ENCODE results near the gene SOAT2.

SOAT2 gene

GRCh38 chr12:53067993-53068770 is 35.1 kb upstream of the SOAT2 start:
- H3K9ac ChIP-seq (ENCODE audit: low read depth, low read length) = no peak overlapping the region
- H3K4me1 ChIP-seq (ENCODE audit: insufficient read depth, low read length) = peaks cover 8% of the 10 kb centered on the region; the same call in 1 of the 2 replicates
- no peaks in the 10 kb centered on the region for H3K9me3 ChIP-seq (ENCODE audit: insufficient read depth, low read depth, low read length)
- H3K27me3 ChIP-seq (ENCODE audit: insufficient read depth, low read length) = no peaks in the 10 kb centered on the region
- H3K4me3 ChIP-seq (ENCODE audit: low read length) = no peak overlapping the region
- no peaks in the 10 kb centered on the region for H3K36me3 ChIP-seq (ENCODE audit: insufficient read depth, low read depth, low read length)
- H3K27ac ChIP-seq (ENCODE audit: low read length) = no peak overlapping the region

- H3K36me3 ChIP-seq (ENCODE audit: insufficient read depth, low read depth, low read length) = no peaks in the 10 kb centered on the region
- no peaks in the 10 kb centered on the region for H3K9me3 ChIP-seq (ENCODE audit: insufficient read depth, low read depth, low read length)
- H3K27me3 ChIP-seq (ENCODE audit: insufficient read depth, low read length) = no peaks in the 10 kb centered on the region
- no peak overlapping the region for H3K27ac ChIP-seq (ENCODE audit: low read length)
- peaks cover 8% of the 10 kb centered on the region; the same call in 1 of the 2 replicates for H3K4me1 ChIP-seq (ENCODE audit: insufficient read depth, low read length)
- no peak overlapping the region for H3K9ac ChIP-seq (ENCODE audit: low read depth, low read length)
- H3K4me3 ChIP-seq (ENCODE audit: low read length) = no peak overlapping the region
Measured at GRCh38 chr12:53068811-53069585, 34.3 kb upstream of the SOAT2 start.

- Histone ChIP-seq H3K27ac (ENCODE audit: low read length) (no peak overlapping the region), H3K9ac (ENCODE audit: low read depth, low read length) (no peak overlapping the region), H3K9me3 (ENCODE audit: insufficient read depth, low read depth, low read length) (no peaks in the 10 kb centered on the region), H3K4me1 (ENCODE audit: insufficient read depth, low read length) (peaks cover 8% of the 10 kb centered on the region; the same call in 1 of the 2 replicates), H3K36me3 (ENCODE audit: insufficient read depth, low read depth, low read length) (no peaks in the 10 kb centered on the region), H3K27me3 (ENCODE audit: insufficient read depth, low read length) (no peaks in the 10 kb centered on the region), H3K4me3 (ENCODE audit: low read length) (no peak overlapping the region)
Measured at GRCh38 chr12:53069621-53070410, 33.5 kb upstream of the SOAT2 start.

GRCh38 chr12:53070877-53071492 is 32.3 kb upstream of the SOAT2 start:
- Histone ChIP-seq H3K9me3 (ENCODE audit: insufficient read depth, low read depth, low read length) (no peaks in the 10 kb centered on the region), H3K27ac (ENCODE audit: low read length) (no peak overlapping the region), H3K36me3 (ENCODE audit: insufficient read depth, low read depth, low read length) (no peaks in the 10 kb centered on the region), H3K27me3 (ENCODE audit: insufficient read depth, low read length) (no peaks in the 10 kb centered on the region), H3K4me1 (ENCODE audit: insufficient read depth, low read length) (peaks cover 8% of the 10 kb centered on the region; the same call in 1 of the 2 replicates), H3K4me3 (ENCODE audit: low read length) (no peak overlapping the region), H3K9ac (ENCODE audit: low read depth, low read length) (no peak overlapping the region)

GRCh38 chr12:53071591-53072551 is 31.4 kb upstream of the SOAT2 start:
- no peak overlapping the region for H3K27ac ChIP-seq (ENCODE audit: low read length)
- no peak overlapping the region for H3K9ac ChIP-seq (ENCODE audit: low read depth, low read length)
- H3K27me3 ChIP-seq (ENCODE audit: insufficient read depth, low read length) = no peaks in the 10 kb centered on the region
- no peaks in the 10 kb centered on the region; the same call in 1 of the 2 replicates for H3K36me3 ChIP-seq (ENCODE audit: insufficient read depth, low read depth, low read length)
- H3K4me3 ChIP-seq (ENCODE audit: low read length) = no peak overlapping the region
- H3K4me1 ChIP-seq (ENCODE audit: insufficient read depth, low read length) = peaks cover 8% of the 10 kb centered on the region; the same call in 1 of the 2 replicates
- no peaks in the 10 kb centered on the region for H3K9me3 ChIP-seq (ENCODE audit: insufficient read depth, low read depth, low read length)

- no peaks in the 10 kb centered on the region for H3K27me3 ChIP-seq (ENCODE audit: insufficient read depth, low read length)
- no peak overlapping the region for H3K4me3 ChIP-seq (ENCODE audit: low read length)
- no peaks in the 10 kb centered on the region; the same call in 1 of the 2 replicates for H3K36me3 ChIP-seq (ENCODE audit: insufficient read depth, low read depth, low read length)
- no peak overlapping the region for H3K27ac ChIP-seq (ENCODE audit: low read length)
- no peaks in the 10 kb centered on the region for H3K9me3 ChIP-seq (ENCODE audit: insufficient read depth, low read depth, low read length)
- no peak overlapping the region for H3K9ac ChIP-seq (ENCODE audit: low read depth, low read length)
- H3K4me1 ChIP-seq (ENCODE audit: insufficient read depth, low read length) = peaks cover 8% of the 10 kb centered on the region; the same call in 1 of the 2 replicates
Measured at GRCh38 chr12:53073881-53074280, 29.4 kb upstream of the SOAT2 start.

GRCh38 chr12:53074283-53074998 is 28.8 kb upstream of the SOAT2 start:
- Histone ChIP-seq H3K36me3 (ENCODE audit: insufficient read depth, low read depth, low read length) (no peaks in the 10 kb centered on the region; the same call in 1 of the 2 replicates), H3K27me3 (ENCODE audit: insufficient read depth, low read length) (no peaks in the 10 kb centered on the region), H3K9me3 (ENCODE audit: insufficient read depth, low read depth, low read length) (no peaks in the 10 kb centered on the region), H3K27ac (ENCODE audit: low read length) (no peak overlapping the region), H3K4me1 (ENCODE audit: insufficient read depth, low read length) (peaks cover 8% of the 10 kb centered on the region; the same call in 1 of the 2 replicates), H3K4me3 (ENCODE audit: low read length) (no peak overlapping the region), H3K9ac (ENCODE audit: low read depth, low read length) (no peak overlapping the region)

- no peaks in the 10 kb centered on the region; the same call in 1 of the 2 replicates for H3K36me3 ChIP-seq (ENCODE audit: insufficient read depth, low read depth, low read length)
- H3K4me1 ChIP-seq (ENCODE audit: insufficient read depth, low read length) = peaks cover 8% of the 10 kb centered on the region; the same call in 1 of the 2 replicates
- no peak overlapping the region for H3K9ac ChIP-seq (ENCODE audit: low read depth, low read length)
- no peaks in the 10 kb centered on the region for H3K27me3 ChIP-seq (ENCODE audit: insufficient read depth, low read length)
- H3K9me3 ChIP-seq (ENCODE audit: insufficient read depth, low read depth, low read length) = no peaks in the 10 kb centered on the region
- no peak overlapping the region for H3K4me3 ChIP-seq (ENCODE audit: low read length)
- no peak overlapping the region for H3K27ac ChIP-seq (ENCODE audit: low read length)
Measured at GRCh38 chr12:53074999-53075370, 28.3 kb upstream of the SOAT2 start.

GRCh38 chr12:53076461-53076860 is 26.8 kb upstream of the SOAT2 start:
- Histone ChIP-seq H3K9me3 (ENCODE audit: insufficient read depth, low read depth, low read length) (no peaks in the 10 kb centered on the region), H3K4me3 (ENCODE audit: low read length) (no peak overlapping the region), H3K27me3 (ENCODE audit: insufficient read depth, low read length) (peaks cover 13% of the 10 kb centered on the region), H3K4me1 (ENCODE audit: insufficient read depth, low read length) (peaks cover 8% of the 10 kb centered on the region; the same call in 1 of the 2 replicates), H3K9ac (ENCODE audit: low read depth, low read length) (no peak overlapping the region), H3K27ac (ENCODE audit: low read length) (no peak overlapping the region), H3K36me3 (ENCODE audit: insufficient read depth, low read depth, low read length) (no peaks in the 10 kb centered on the region; the same call in 1 of the 2 replicates)

- H3K9ac ChIP-seq (ENCODE audit: low read depth, low read length) = no peak overlapping the region
- no peak overlapping the region for H3K27ac ChIP-seq (ENCODE audit: low read length)
- H3K27me3 ChIP-seq (ENCODE audit: insufficient read depth, low read length) = peaks cover 18% of the 10 kb centered on the region
- H3K36me3 ChIP-seq (ENCODE audit: insufficient read depth, low read depth, low read length) = no peaks in the 10 kb centered on the region; the same call in 1 of the 2 replicates
- no peaks in the 10 kb centered on the region for H3K9me3 ChIP-seq (ENCODE audit: insufficient read depth, low read depth, low read length)
- H3K4me3 ChIP-seq (ENCODE audit: low read length) = no peak overlapping the region
- peaks cover 7% of the 10 kb centered on the region; the same call in 1 of the 2 replicates for H3K4me1 ChIP-seq (ENCODE audit: insufficient read depth, low read length)
Measured at GRCh38 chr12:53077030-53077429, 26.3 kb upstream of the SOAT2 start.

Data from iPS-20b (cell line).